Lower leg skin (tissue), 4 donors: Measurements from ENCODE around the gene SORCS2. TPM values are rescaled to one million over a fixed set of nuclear protein-coding genes. Genes with fewer than 3 reads are reported as not detected.

Source experiments
- DNase-seq, 2 donors: peaks; one replicate each; pipeline ENCODE4 v3.0.0-alpha.2; 2019; ENCODE audit warnings: low spot score in 2 of 2
- H3K4me3 ChIP-seq: fragments of 200-600 bp; sonication (generic); 2 replicates; pipeline ENCODE4 v1.5.1; 2017; ENCODE audit warnings: mild to moderate bottlenecking, low read depth; ENCODE audit not compliant: poor library complexity, severe bottlenecking
- POLR2A ChIP-seq, 2 donors: fragments of 450-650 bp; IDR thresholded peaks; one replicate each; pipeline ENCODE4 v1.6.1; 2016 to 2017; ENCODE audit warnings: antibody characterized with exemption in 2 of 2, mild to moderate bottlenecking in 1 of 2, moderate library complexity in 1 of 2
- WGBS, 2 donors: methylation state at CpG; one replicate each; pipeline ENCODE4 v1.1.5; 2018; 5-methylcytosine and 5-hydroxymethylcytosine counted together
- intact Hi-C: fragments of 100-400 bp; cut with DNase I; formaldehyde crosslinking; loops from one replicate; pipeline ENCODE4 v1.15.0; 2023; ENCODE audit warnings: low total_unique reads
- total RNA-seq, 4 donors: library from RNA; depleted of rRNA; stranded (reverse); fragments of >200 nt; gene quantifications; one replicate each; pipeline ENCODE4 v1.1.0, GENCODE V29; 2016
- TF ChIP-seq, protein P1 (sequence below), 3 donors: fragments of 450-650 bp; IDR thresholded peaks; one replicate each; pipeline ENCODE4 v1.5.1; 2016; ENCODE audit warnings: antibody characterized with exemption in 3 of 3, mild to moderate bottlenecking in 3 of 3, moderate library complexity in 2 of 3

The SORCS2 gene
- total RNA-seq, 4 donors from 2014 or later = 1.1 to 6.4 (median 1.5) TPM

DNA sequence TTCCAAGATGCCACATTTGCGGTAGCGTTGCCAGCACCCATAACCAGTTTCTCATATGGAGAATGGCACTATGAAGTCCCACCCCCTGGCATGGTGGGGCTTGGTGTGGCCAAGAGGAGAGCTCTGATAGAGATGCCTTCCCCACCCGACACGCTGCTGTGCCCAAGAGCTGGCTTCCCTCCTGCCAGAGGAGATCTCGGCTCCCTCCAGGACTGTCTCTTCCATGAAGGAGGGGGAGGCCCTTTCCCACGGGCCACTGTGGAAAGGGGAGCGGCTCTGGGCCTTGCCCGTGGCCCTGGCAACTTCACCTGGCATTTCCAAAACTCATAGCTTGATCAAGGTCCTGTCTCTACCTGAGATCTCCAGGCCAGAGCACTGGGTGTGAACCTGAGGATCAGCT lies 459.7 kb downstream of the SORCS2 start:
- intact Hi-C loops = no loop called here
- H3K4me3 ChIP-seq = no peak overlapping the region
- no peak for DNase-seq
- no peak for TF ChIP-seq POLR2A (IDR thresholded peaks at IDR 0.05)
- TF ChIP-seq, protein P1, sequence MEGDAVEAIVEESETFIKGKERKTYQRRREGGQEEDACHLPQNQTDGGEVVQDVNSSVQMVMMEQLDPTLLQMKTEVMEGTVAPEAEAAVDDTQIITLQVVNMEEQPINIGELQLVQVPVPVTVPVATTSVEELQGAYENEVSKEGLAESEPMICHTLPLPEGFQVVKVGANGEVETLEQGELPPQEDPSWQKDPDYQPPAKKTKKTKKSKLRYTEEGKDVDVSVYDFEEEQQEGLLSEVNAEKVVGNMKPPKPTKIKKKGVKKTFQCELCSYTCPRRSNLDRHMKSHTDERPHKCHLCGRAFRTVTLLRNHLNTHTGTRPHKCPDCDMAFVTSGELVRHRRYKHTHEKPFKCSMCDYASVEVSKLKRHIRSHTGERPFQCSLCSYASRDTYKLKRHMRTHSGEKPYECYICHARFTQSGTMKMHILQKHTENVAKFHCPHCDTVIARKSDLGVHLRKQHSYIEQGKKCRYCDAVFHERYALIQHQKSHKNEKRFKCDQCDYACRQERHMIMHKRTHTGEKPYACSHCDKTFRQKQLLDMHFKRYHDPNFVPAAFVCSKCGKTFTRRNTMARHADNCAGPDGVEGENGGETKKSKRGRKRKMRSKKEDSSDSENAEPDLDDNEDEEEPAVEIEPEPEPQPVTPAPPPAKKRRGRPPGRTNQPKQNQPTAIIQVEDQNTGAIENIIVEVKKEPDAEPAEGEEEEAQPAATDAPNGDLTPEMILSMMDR (IDR thresholded peaks at IDR 0.05) = no peak
- WGBS, 2 donors = 57% methylated on average over 7 to 8 of the region's 8 CpGs

DNA sequence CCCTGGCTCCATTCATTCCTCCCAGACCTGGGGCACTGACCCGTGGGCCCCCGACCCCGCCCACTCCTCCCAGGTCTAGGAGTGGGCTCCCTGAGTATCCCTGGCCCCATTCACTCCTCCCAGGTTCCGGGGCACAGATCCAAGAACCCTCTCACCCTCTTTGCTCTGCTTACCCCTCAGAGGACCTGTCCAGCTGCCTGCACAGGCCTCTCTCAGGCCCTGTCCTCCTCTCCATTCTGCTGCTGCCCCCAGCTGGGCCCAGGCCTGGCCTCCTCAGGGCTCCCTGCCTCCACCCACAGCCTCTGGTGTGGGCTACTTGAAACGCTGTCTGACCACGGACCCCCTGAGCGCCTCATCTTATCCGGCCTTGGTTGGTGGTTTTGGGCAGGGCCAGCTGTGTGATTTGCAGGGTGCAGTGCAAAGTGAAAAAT lies 460.1 kb downstream of the SORCS2 start:
- intact Hi-C loops = no loop called here
- H3K4me3 ChIP-seq = no peak overlapping the region
- 62 to 77% methylated on average over 8 of the region's 8 CpGs for WGBS, 2 donors
- TF ChIP-seq, protein P1 (IDR thresholded peaks at IDR 0.05) = no peak
- TF ChIP-seq POLR2A (IDR thresholded peaks at IDR 0.05) = no peak
- no peak for DNase-seq

DNA sequence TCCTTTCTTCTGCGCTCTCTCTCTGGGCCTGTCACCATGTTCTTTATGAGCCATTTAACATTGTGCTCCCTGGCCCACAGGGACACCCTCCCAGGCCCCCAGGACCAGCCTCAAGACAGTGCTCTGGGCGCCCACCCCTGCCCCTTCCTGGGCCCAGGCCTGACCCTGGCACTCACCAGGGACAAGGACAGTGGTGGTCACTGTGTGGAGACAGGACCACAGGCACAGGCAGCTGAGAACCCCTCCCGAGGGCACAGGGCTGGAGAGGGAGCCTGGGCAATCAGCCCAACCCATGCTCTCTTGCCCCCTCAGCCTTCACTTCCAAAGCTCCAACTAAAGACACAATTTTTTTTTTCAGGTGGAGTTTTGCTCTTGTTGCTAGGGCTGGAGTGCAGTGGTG lies 460.6 kb downstream of the SORCS2 start:
- intact Hi-C loops = no loop called here
- no peak overlapping the region for H3K4me3 ChIP-seq
- WGBS, 2 donors = 80 to 85% methylated on average over 3 of the region's 3 CpGs
- no peak for DNase-seq
- TF ChIP-seq, protein P1 (IDR thresholded peaks at IDR 0.05) = no peak
- no peak for TF ChIP-seq POLR2A (IDR thresholded peaks at IDR 0.05)

DNA sequence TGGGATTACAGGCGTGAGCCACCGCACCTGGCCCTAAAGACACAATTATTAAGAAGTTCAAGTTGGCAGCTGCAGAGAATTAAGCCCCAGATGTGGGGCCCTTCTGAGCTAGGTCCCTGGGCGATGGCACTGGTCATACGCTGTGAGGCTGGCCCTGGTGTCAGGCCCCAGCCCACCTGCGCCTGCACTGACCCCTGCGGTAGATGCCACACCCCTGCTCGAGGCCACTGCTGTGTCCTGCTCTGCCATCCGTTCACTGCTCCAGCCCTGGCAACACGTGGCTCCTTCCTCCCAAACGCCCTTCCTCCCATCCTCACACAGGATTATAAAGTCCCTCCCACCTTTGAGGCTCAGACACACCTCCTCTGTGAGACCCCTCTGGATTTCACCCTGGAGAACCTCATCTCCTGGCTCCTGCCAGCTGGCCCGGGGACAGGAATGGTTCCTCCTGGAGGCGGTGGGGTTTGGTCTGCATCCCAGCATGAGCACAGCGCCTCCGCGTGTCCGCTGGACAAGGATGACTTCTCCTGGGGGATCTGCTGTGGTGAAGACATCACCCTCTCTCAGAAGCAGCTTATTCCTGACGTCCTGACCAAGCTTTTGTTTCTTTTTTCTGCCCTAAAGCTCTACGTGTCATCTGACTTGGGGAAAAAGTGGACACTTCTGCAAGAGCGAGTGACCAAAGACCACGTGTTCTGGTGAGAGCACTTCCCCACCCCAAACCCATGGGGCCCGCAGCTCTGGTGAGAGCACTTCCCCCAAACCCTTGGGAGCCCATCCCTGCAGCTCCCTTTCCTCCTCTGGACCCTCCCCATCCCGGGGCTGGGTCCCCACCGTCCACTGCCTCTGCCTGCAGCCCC lies 461.4 kb downstream of the SORCS2 start:
- 76 to 77% methylated on average over 23 of the region's 23 CpGs for WGBS, 2 donors

DNA sequence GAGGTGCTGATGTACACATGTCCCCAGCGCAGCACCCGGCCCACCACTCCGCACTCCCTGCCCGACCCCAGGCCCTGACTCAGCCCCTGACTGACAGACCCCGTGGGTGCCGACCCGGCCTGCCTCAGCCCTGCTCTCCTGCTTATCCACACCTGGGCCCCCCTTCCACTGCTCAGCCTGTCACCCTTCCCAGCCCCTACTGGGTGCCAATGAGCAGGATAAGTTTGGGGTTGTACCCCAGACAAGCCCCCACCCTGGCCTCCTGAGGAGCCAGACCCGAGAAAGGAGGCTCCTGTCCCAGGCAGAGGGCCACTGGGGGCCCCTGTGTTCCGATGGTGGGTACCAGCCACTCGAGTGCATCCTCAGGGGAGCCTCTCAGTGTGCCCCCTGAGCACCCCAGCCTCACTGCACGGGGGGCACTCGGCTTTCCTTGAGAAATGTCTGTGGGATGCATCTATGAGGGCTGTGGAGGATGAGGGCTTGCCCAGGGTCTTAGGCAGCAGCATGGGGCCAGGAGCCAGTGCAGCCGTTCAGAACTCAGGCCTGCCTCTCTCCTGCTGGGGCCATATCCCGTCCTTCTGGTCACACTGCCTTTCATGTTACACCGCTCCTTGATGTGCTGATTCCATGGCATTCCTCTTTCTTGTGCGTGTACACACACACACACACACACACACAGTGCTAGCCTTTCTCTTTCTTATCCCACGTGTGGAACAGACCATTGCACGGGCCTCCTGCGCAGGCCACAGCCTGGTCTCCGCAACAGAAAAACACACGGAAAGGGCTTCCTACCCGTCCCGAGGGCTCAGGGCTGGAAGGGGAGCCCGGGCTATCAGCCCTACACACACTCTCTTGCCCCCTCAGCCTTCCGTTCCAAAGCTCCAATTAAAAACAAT lies 462.5 kb downstream of the SORCS2 start:
- intact Hi-C loops = no loop called here
- H3K4me3 ChIP-seq = no peak overlapping the region
- TF ChIP-seq POLR2A (IDR thresholded peaks at IDR 0.05) = no peak
- TF ChIP-seq, protein P1 (IDR thresholded peaks at IDR 0.05) = no peak
- DNase-seq = no peak
- WGBS, 2 donors = 83 to 86% methylated on average over 22 to 25 of the region's 25 CpGs

More for the DNA sequence above, 461.4 kb downstream of the SORCS2 start:
- H3K4me3 ChIP-seq = no peak overlapping the region
- DNase-seq = no peak
- TF ChIP-seq, protein P1 (IDR thresholded peaks at IDR 0.05) = no peak
- no peak for TF ChIP-seq POLR2A (IDR thresholded peaks at IDR 0.05)
- intact Hi-C loops = no loop called here
